Measurements from ENCODE around the gene KIF3C.

DNA sequence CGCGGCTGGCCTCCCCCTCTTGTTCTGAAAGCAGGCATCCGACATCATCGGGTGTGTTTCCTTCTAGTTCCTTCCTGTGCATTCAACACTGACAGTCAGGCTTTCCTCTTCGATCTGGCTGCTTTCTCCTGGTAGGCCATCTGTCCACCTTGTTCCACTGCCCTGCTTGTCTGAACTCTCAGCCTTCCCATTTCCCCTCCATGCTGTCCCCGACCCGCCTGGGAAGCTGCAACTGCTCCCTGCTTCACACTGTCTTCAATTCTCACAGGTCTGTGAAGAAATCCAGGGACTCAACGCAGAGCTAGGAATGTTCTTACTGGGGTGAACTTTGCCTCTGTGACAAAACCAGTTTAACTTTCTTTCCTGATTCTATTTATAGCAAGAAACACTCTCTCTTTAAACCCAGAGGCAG is 43.0 kb downstream of the KIF3C start:
- TF ChIP-seq, protein P1, sequence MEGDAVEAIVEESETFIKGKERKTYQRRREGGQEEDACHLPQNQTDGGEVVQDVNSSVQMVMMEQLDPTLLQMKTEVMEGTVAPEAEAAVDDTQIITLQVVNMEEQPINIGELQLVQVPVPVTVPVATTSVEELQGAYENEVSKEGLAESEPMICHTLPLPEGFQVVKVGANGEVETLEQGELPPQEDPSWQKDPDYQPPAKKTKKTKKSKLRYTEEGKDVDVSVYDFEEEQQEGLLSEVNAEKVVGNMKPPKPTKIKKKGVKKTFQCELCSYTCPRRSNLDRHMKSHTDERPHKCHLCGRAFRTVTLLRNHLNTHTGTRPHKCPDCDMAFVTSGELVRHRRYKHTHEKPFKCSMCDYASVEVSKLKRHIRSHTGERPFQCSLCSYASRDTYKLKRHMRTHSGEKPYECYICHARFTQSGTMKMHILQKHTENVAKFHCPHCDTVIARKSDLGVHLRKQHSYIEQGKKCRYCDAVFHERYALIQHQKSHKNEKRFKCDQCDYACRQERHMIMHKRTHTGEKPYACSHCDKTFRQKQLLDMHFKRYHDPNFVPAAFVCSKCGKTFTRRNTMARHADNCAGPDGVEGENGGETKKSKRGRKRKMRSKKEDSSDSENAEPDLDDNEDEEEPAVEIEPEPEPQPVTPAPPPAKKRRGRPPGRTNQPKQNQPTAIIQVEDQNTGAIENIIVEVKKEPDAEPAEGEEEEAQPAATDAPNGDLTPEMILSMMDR (IDR thresholded peaks at IDR 0.05) = no peak
- no peak for TF ChIP-seq POLR2AphosphoS5 (IDR thresholded peaks at IDR 0.05)
